Measurements from ENCODE around the gene CARNS1. TPM values are rescaled to one million over a fixed set of nuclear protein-coding genes. Genes with fewer than 3 reads are reported as not detected.
"Not testable (repeated sequence)": the region's sequence is repeated elsewhere in the genome, so short reads cannot be mapped to it uniquely, and the experiment has no call there.

Gene CARNS1
- total and polyA plus RNA-seq, 2 of the 13 experiments (the other 11 are each of a cell fraction or from before 2014, with no cell fraction given): not detected

GRCh38 chr11:67427364-67427859, 11.9 kb downstream of the CARNS1 start (continued):
- TF ChIP-seq ZNF556 (CRISPR knock-in tag; IDR thresholded peaks at IDR 0.05; ENCODE audit: borderline replicate concordance): 0 out of 2 replicates have a peak, but pooled peaks have one; percentile 1
- TF ChIP-seq ZIK1 (CRISPR knock-in tag; IDR thresholded peaks at IDR 0.05; ENCODE audit: borderline replicate concordance, low read depth): 0 out of 2 replicates have a peak, but pooled peaks have one; percentile 14
- TF ChIP-seq ZNF460 (CRISPR knock-in tag; IDR thresholded peaks at IDR 0.05; ENCODE audit: borderline replicate concordance): peak; percentile 94
- peak; percentile 23 for TF ChIP-seq YY1 (IDR thresholded peaks at IDR 0.05; ENCODE audit: insufficient read depth, insufficient replicate concordance, low read depth, low read length)
- peak; percentile 16; the same call in 1 of the 2 replicates for TF ChIP-seq ZNF430 (CRISPR knock-in tag; IDR thresholded peaks at IDR 0.05)
- 0 out of 2 replicates have a peak, but pooled peaks have one; percentile 9 for TF ChIP-seq ZKSCAN8 (CRISPR knock-in tag; IDR thresholded peaks at IDR 0.05; ENCODE audit: borderline replicate concordance)
- peak; percentile 78; the same call in 1 of the 2 replicates for TF ChIP-seq RXRA (CRISPR knock-in tag; IDR thresholded peaks at IDR 0.05)
- peak; percentile 64; the same call in 1 of the 2 replicates for TF ChIP-seq AHDC1 (CRISPR knock-in tag; IDR thresholded peaks at IDR 0.05; ENCODE audit: borderline replicate concordance)
- peak; percentile 36 to 61; a peak in 2 of 4 replicates for TF ChIP-seq NR2F1 (CRISPR knock-in tag; IDR thresholded peaks at IDR 0.05)
- TF ChIP-seq ZHX2 (IDR thresholded peaks at IDR 0.05; ENCODE audit: low read depth): 0 out of 2 replicates have a peak, but pooled peaks have one; percentile 33
- TF ChIP-seq ZHX2 (CRISPR knock-in tag; IDR thresholded peaks at IDR 0.05; ENCODE audit: borderline replicate concordance): not testable (repeated sequence)
- TF ChIP-seq FOSL2 (CRISPR knock-in tag; IDR thresholded peaks at IDR 0.05): peak; percentile 32; the same call in 1 of the 2 replicates
- TF ChIP-seq ZNF691 (CRISPR knock-in tag; IDR thresholded peaks at IDR 0.05; ENCODE audit: borderline replicate concordance, low read depth): 0 out of 2 replicates have a peak, but pooled peaks have one; percentile 8
- TF ChIP-seq RXRB (CRISPR knock-in tag; IDR thresholded peaks at IDR 0.05; ENCODE audit: borderline replicate concordance): peak; percentile 69
- peak; percentile 93 for TF ChIP-seq RARA (CRISPR knock-in tag; IDR thresholded peaks at IDR 0.05)
